ENCODE measurements around the gene PLPP3. TPM values are rescaled to one million over a fixed set of nuclear protein-coding genes. Genes with fewer than 3 reads are reported as not detected.

Gene PLPP3
- total and polyA plus RNA-seq, 4 donors, result 123 to 253 (median 176) TPM

DNA sequence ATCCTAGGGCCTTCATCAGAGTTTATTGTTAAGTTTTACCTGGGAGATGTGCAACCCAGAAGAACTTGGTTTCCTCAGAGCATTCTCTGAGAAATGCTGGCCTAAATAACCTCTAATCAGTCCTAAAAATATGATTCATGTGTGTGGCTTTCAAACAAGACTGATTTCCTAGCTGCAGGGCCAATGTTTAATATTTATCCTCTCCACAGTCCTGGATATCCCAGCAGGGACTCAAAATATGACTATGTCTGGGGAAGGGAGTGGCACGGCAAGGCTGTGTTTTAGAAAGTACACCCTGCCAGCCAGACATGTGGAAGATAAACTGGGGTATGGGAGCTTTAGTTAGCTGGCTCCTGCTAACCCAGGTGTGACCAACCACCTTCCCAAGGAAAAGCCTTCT is 26.3 kb downstream of the PLPP3 start:
- peaks cover 44% of the 10 kb centered on the region for H3K4me1 ChIP-seq (ENCODE audit: control insufficient read depth, insufficient read depth, low read length)
- no peaks in the 10 kb centered on the region for H3K27me3 ChIP-seq (ENCODE audit: control insufficient read depth, insufficient read depth, low read length)
- no peak overlapping the region for H3K4me3 ChIP-seq (ENCODE audit: low read depth, low read length)
- H3K9me3 ChIP-seq (ENCODE audit: control insufficient read depth, insufficient read depth, low read length), result no peaks in the 10 kb centered on the region
- no CpG with 5 or more reads among the region's 1 CpG for WGBS (ENCODE audit: insufficient coverage)
- DNase-seq (ENCODE audit: low read depth in 4 of 6, low spot score in 6 of 6), result no peak
- no peaks in the 10 kb centered on the region for H3K36me3 ChIP-seq (ENCODE audit: control insufficient read depth, insufficient read depth, low read length)
- peak overlapping the region; percentile 50 for H3K27ac ChIP-seq (ENCODE audit: low read depth, low read length)

GRCh38 chr1:56552349-56552748 is 27.0 kb downstream of the PLPP3 start:
- Histone ChIP-seq H3K4me3 (ENCODE audit: low read depth, low read length) (no peak overlapping the region), H3K27me3 (ENCODE audit: control insufficient read depth, insufficient read depth, low read length) (no peaks in the 10 kb centered on the region), H3K4me1 (ENCODE audit: control insufficient read depth, insufficient read depth, low read length) (peaks cover 43% of the 10 kb centered on the region), H3K27ac (ENCODE audit: low read depth, low read length) (peak overlapping the region; percentile 41), H3K9me3 (ENCODE audit: control insufficient read depth, insufficient read depth, low read length) (no peaks in the 10 kb centered on the region), H3K36me3 (ENCODE audit: control insufficient read depth, insufficient read depth, low read length) (no peaks in the 10 kb centered on the region)
- no peak for DNase-seq (ENCODE audit: low read depth in 4 of 6, low spot score in 6 of 6)

DNA sequence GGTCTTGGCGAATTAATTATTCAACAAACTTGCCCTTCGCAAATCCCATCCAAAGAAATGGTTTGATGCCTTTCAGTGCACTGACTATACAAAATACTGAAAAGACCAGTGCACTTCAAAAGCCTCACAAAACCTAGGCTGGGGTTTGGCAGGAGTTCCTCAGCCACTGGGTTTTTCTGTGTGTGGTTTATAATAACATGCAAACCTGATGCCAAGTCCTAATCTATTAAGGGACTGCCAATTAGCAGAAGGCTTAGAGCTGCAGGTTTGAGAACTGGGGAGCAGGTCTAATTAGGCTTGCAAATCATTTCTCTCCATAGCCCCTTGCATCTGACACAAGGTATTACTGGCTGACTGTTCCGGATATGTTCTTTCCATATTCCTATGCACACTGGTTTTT is 27.7 kb downstream of the PLPP3 start:
- Histone ChIP-seq H3K9me3 (ENCODE audit: control insufficient read depth, insufficient read depth, low read length) (no peaks in the 10 kb centered on the region), H3K27ac (ENCODE audit: low read depth, low read length) (peak overlapping the region; percentile 80), H3K36me3 (ENCODE audit: control insufficient read depth, insufficient read depth, low read length) (no peaks in the 10 kb centered on the region), H3K4me1 (ENCODE audit: control insufficient read depth, insufficient read depth, low read length) (peaks cover 41% of the 10 kb centered on the region), H3K4me3 (ENCODE audit: low read depth, low read length) (no peak overlapping the region), H3K27me3 (ENCODE audit: control insufficient read depth, insufficient read depth, low read length) (no peaks in the 10 kb centered on the region)
- peak in 5 of 6 donors; percentile 74 to 96 (median 80) for DNase-seq (ENCODE audit: low read depth in 4 of 6, low spot score in 6 of 6)
- WGBS (ENCODE audit: insufficient coverage), result 20% methylated on average over 1 of the region's 3 CpGs

GRCh38 chr1:56550859-56551188 is 28.5 kb downstream of the PLPP3 start:
- peaks cover 41% of the 10 kb centered on the region for H3K4me1 ChIP-seq (ENCODE audit: control insufficient read depth, insufficient read depth, low read length)
- no peak for DNase-seq (ENCODE audit: low read depth in 4 of 6, low spot score in 6 of 6)
- peak overlapping the region; percentile 80 for H3K27ac ChIP-seq (ENCODE audit: low read depth, low read length)
- no peaks in the 10 kb centered on the region for H3K36me3 ChIP-seq (ENCODE audit: control insufficient read depth, insufficient read depth, low read length)
- H3K9me3 ChIP-seq (ENCODE audit: control insufficient read depth, insufficient read depth, low read length), result no peaks in the 10 kb centered on the region
- no peaks in the 10 kb centered on the region for H3K27me3 ChIP-seq (ENCODE audit: control insufficient read depth, insufficient read depth, low read length)
- 20% methylated on average over 1 of the region's 4 CpGs for WGBS (ENCODE audit: insufficient coverage)
- no peak overlapping the region for H3K4me3 ChIP-seq (ENCODE audit: low read depth, low read length)

DNA sequence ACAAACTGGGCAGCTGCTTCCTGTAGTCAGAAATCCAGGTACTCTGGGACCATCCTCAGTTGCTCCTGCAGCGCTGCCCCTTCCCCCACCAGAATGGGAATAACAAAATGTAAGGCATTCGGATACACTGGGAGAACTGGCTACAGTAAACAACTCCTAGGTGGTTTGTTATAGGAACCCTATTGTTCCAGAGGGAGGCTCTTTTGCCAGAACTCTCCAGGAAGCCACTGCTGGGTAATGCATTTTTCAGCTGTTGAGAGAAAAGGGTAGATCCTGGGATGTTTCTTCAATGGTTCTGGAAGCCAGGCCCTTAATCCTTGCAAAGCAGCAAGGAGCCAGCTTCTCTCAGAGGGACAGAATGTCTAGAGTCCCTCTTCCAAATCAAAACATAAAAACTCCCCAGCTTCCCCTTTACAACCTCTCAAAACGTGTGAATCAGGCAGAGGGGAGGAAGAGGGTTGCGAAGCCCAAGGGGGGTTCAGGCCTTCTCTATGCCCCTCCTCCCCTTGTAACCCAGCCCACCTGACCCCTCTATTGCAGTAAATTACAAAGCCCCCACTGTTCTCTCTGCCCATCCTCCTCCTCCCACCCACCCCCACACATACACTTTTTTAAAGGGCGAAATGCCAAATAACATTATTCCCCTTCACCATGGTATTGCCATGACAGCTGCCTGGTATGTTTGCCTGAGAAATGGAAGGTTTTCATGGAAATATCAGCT is 29.1 kb downstream of the PLPP3 start:
- DNase-seq (ENCODE audit: low read depth in 4 of 6, low spot score in 6 of 6), result peak in 3 of 6 donors; percentile 59 to 88 (median 88)
- no peaks in the 10 kb centered on the region for H3K36me3 ChIP-seq (ENCODE audit: control insufficient read depth, insufficient read depth, low read length)
- peak overlapping the region; percentile 80 for H3K27ac ChIP-seq (ENCODE audit: low read depth, low read length)
- no peaks in the 10 kb centered on the region for H3K9me3 ChIP-seq (ENCODE audit: control insufficient read depth, insufficient read depth, low read length)
- H3K4me1 ChIP-seq (ENCODE audit: control insufficient read depth, insufficient read depth, low read length), result peaks cover 44% of the 10 kb centered on the region
- H3K27me3 ChIP-seq (ENCODE audit: control insufficient read depth, insufficient read depth, low read length), result no peaks in the 10 kb centered on the region
- WGBS (ENCODE audit: insufficient coverage), result 27% methylated on average over 3 of the region's 5 CpGs
- no peak overlapping the region for H3K4me3 ChIP-seq (ENCODE audit: low read depth, low read length)

GRCh38 chr1:56548571-56548970 is 30.8 kb downstream of the PLPP3 start:
- no peak overlapping the region for H3K4me3 ChIP-seq (ENCODE audit: low read depth, low read length)
- peaks cover 36% of the 10 kb centered on the region for H3K4me1 ChIP-seq (ENCODE audit: control insufficient read depth, insufficient read depth, low read length)
- DNase-seq (ENCODE audit: low read depth in 4 of 6, low spot score in 6 of 6), result no peak
- H3K36me3 ChIP-seq (ENCODE audit: control insufficient read depth, insufficient read depth, low read length), result no peaks in the 10 kb centered on the region
- H3K27ac ChIP-seq (ENCODE audit: low read depth, low read length), result peak overlapping the region; percentile 2
- no peaks in the 10 kb centered on the region for H3K9me3 ChIP-seq (ENCODE audit: control insufficient read depth, insufficient read depth, low read length)
- no peaks in the 10 kb centered on the region for H3K27me3 ChIP-seq (ENCODE audit: control insufficient read depth, insufficient read depth, low read length)

GRCh38 chr1:56547977-56548376 is 31.4 kb downstream of the PLPP3 start:
- Histone ChIP-seq H3K4me3 (ENCODE audit: low read depth, low read length) (no peak overlapping the region), H3K4me1 (ENCODE audit: control insufficient read depth, insufficient read depth, low read length) (peaks cover 32% of the 10 kb centered on the region), H3K36me3 (ENCODE audit: control insufficient read depth, insufficient read depth, low read length) (no peaks in the 10 kb centered on the region), H3K27ac (ENCODE audit: low read depth, low read length) (no peak overlapping the region), H3K9me3 (ENCODE audit: control insufficient read depth, insufficient read depth, low read length) (no peaks in the 10 kb centered on the region), H3K27me3 (ENCODE audit: control insufficient read depth, insufficient read depth, low read length) (no peaks in the 10 kb centered on the region)
- DNase-seq (ENCODE audit: low read depth in 4 of 6, low spot score in 6 of 6), result no peak
- 43% methylated on average over 2 of the region's 2 CpGs for WGBS (ENCODE audit: insufficient coverage)

DNA sequence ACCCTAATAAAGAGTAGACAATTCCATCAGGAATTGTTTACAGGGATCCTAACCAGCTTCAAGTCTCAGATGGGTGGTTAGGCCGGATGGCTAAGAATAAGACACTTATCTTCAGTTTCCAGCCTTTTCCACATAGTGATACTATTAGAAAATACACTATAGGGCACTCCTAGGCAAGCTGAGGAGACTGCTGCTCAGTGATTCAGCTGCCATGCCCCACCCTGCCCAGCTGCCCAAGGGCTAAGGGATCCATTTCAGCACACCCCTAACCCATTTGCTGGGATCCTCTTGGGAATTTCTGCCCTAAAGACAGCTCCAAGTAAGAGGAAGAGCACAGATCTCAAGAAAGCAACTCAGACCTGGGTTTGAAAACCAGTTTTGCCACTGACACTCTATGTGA is 31.9 kb downstream of the PLPP3 start:
- Histone ChIP-seq H3K9me3 (ENCODE audit: control insufficient read depth, insufficient read depth, low read length) (no peaks in the 10 kb centered on the region), H3K27ac (ENCODE audit: low read depth, low read length) (peak overlapping the region; percentile 55), H3K4me3 (ENCODE audit: low read depth, low read length) (no peak overlapping the region), H3K36me3 (ENCODE audit: control insufficient read depth, insufficient read depth, low read length) (no peaks in the 10 kb centered on the region), H3K27me3 (ENCODE audit: control insufficient read depth, insufficient read depth, low read length) (no peaks in the 10 kb centered on the region), H3K4me1 (ENCODE audit: control insufficient read depth, insufficient read depth, low read length) (peaks cover 32% of the 10 kb centered on the region)
- no CpG with 5 or more reads among the region's 1 CpG for WGBS (ENCODE audit: insufficient coverage)
- DNase-seq (ENCODE audit: low read depth in 4 of 6, low spot score in 6 of 6), result no peak

- Histone ChIP-seq H3K36me3 (ENCODE audit: control insufficient read depth, insufficient read depth, low read length) (no peaks in the 10 kb centered on the region), H3K4me1 (ENCODE audit: control insufficient read depth, insufficient read depth, low read length) (peaks cover 24% of the 10 kb centered on the region), H3K27ac (ENCODE audit: low read depth, low read length) (no peak overlapping the region), H3K4me3 (ENCODE audit: low read depth, low read length) (no peak overlapping the region), H3K9me3 (ENCODE audit: control insufficient read depth, insufficient read depth, low read length) (no peaks in the 10 kb centered on the region), H3K27me3 (ENCODE audit: control insufficient read depth, insufficient read depth, low read length) (no peaks in the 10 kb centered on the region)
- no peak for DNase-seq (ENCODE audit: low read depth in 4 of 6, low spot score in 6 of 6)
- WGBS (ENCODE audit: insufficient coverage), result 73% methylated on average over 6 of the region's 8 CpGs
These were observed 33.7 kb downstream of the PLPP3 start for GRCh38 chr1:56545711-56546110.

GRCh38 chr1:56543783-56544612 is 35.4 kb downstream of the PLPP3 start:
- 80% methylated on average over 1 of the region's 2 CpGs for WGBS (ENCODE audit: insufficient coverage)
- DNase-seq (ENCODE audit: low read depth in 4 of 6, low spot score in 6 of 6), result no peak
- Histone ChIP-seq H3K9me3 (ENCODE audit: control insufficient read depth, insufficient read depth, low read length) (no peaks in the 10 kb centered on the region), H3K27ac (ENCODE audit: low read depth, low read length) (no peak overlapping the region), H3K36me3 (ENCODE audit: control insufficient read depth, insufficient read depth, low read length) (no peaks in the 10 kb centered on the region), H3K4me3 (ENCODE audit: low read depth, low read length) (no peak overlapping the region), H3K4me1 (ENCODE audit: control insufficient read depth, insufficient read depth, low read length) (peaks cover 14% of the 10 kb centered on the region), H3K27me3 (ENCODE audit: control insufficient read depth, insufficient read depth, low read length) (no peaks in the 10 kb centered on the region)

Data from spinal cord (tissue), 10 donors.